AG10803 (cell line): ENCODE results near the gene DISP2.

Experiments used
- DNase-seq: peaks from one replicate; pipeline ENCODE4 v3.0.0; 2010; ENCODE audit warnings: low read depth
- H3K4me3 ChIP-seq: 2 replicates; pipeline ENCODE4 v1.5.1; 2011; ENCODE audit warnings: mild to moderate bottlenecking, low read length, control low read depth
- TF ChIP-seq, protein P1 (sequence below): conservative IDR thresholded peaks from 2 replicates; pipeline ENCODE4 v1.5.1; 2011; ENCODE audit warnings: mild to moderate bottlenecking, low read length, control low read depth, inconsistent platforms

DISP2 gene

DNA sequence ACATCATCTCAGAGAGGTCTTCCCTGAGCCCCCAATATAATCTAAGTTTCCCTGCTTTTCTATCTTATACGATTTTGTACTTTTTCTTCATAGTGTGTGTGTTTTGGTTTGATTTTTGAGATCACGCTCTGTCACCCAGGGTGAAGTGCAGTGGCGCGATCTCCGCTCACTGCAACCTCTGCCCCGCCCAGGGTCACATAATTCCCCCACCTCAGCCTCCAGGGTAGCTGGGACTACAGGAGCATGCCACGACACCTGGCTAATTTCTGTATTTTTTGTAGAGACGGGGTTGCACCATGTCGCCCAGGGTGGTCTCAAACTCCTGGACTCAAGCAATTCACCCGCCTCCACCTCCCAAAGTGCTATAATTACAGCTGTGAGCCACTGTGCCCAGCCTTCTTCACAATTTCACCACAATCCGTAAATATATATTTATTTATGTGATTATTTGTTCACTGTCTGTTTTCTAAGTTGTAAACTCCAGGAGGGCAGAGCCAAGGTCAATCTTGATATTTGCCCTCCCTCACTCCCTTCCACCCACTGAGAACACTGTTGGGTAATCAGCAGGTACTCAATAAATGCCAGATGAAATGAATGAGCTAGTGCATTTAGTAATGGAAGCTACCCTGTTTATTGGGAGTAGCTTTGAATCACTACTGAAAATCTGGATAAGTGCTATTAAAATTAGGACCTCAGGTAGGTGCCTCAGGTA is 24.0 kb downstream of the DISP2 start:
- no peak for DNase-seq
- TF ChIP-seq, protein P1, sequence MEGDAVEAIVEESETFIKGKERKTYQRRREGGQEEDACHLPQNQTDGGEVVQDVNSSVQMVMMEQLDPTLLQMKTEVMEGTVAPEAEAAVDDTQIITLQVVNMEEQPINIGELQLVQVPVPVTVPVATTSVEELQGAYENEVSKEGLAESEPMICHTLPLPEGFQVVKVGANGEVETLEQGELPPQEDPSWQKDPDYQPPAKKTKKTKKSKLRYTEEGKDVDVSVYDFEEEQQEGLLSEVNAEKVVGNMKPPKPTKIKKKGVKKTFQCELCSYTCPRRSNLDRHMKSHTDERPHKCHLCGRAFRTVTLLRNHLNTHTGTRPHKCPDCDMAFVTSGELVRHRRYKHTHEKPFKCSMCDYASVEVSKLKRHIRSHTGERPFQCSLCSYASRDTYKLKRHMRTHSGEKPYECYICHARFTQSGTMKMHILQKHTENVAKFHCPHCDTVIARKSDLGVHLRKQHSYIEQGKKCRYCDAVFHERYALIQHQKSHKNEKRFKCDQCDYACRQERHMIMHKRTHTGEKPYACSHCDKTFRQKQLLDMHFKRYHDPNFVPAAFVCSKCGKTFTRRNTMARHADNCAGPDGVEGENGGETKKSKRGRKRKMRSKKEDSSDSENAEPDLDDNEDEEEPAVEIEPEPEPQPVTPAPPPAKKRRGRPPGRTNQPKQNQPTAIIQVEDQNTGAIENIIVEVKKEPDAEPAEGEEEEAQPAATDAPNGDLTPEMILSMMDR, result no peak
- H3K4me3 ChIP-seq, result no peak overlapping the region

DNA sequence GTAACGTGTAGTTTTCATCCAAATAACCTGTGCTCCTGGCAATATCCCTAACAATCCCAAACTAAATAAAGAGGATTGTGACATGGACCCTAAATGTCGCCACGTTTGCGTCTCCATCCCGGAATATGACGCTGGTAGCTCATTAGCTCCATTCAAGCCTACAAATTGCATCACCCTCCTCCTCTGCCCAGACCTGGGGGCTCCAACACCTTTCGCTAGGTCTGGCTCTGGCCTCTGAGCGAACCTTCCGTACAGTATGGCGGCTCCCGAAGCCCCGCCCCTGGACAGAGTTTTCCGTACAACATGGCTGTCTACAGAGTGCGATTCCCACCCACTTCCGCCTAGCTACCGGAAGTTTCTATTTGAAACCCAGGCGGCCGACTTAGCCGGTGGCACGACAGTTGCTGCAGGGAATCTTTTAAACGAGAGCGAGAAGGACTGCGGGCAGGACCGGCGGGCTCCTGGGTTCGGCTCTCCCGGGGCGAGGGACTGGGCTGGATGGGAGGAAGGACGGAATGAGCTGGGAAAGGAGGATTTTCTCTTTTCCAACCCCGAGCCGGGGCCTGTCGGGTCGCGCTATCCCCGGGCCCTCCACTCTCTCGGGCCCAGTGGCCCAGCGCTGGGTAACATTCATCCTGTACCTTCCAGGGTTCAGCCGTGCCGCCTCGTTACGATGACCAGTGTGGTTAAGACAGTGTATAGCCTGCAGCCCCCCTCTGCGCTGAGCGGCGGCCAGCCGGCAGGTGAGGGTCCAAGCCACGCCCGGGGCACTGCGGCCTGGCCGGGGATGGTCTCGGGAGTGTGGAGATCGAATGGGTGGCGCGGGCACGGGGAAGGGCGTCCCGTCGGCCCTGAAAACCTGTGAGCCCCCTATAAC is 24.8 kb downstream of the DISP2 start, which contains the start of gene KNSTRN:
Gene KNSTRN (plus strand): TSS at position 142 of the 877 bp plus-strand sequence. CDS start 115 bp downstream, at position 257.
- peak within 1 kb of the TSS; percentile 87 for H3K4me3 ChIP-seq
- TF ChIP-seq, protein P1, result no peak
- DNase-seq, result peak; percentile 93

DNA sequence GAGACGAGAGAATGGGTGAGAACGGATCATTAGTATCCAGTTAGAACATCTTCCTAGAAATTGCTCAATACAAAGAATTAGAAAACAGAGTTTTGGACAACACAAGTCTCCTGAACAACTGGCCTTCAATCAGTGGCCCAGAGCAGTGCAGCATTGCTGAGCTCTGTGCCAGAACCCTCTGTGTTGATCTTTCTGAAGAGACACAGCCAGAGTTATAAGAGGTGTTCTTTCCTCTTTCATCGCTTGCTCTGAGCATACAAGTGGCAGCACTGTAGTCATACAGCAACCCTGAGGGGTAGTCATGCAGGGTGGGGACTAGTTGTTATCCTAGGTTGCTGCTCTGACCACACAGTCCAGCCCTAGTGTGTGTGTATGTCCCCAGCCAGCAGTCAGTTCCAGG is 28.5 kb downstream of the DISP2 start:
- DNase-seq, result no peak
- H3K4me3 ChIP-seq, result no peak overlapping the region
- TF ChIP-seq, protein P1, result no peak

DNA sequence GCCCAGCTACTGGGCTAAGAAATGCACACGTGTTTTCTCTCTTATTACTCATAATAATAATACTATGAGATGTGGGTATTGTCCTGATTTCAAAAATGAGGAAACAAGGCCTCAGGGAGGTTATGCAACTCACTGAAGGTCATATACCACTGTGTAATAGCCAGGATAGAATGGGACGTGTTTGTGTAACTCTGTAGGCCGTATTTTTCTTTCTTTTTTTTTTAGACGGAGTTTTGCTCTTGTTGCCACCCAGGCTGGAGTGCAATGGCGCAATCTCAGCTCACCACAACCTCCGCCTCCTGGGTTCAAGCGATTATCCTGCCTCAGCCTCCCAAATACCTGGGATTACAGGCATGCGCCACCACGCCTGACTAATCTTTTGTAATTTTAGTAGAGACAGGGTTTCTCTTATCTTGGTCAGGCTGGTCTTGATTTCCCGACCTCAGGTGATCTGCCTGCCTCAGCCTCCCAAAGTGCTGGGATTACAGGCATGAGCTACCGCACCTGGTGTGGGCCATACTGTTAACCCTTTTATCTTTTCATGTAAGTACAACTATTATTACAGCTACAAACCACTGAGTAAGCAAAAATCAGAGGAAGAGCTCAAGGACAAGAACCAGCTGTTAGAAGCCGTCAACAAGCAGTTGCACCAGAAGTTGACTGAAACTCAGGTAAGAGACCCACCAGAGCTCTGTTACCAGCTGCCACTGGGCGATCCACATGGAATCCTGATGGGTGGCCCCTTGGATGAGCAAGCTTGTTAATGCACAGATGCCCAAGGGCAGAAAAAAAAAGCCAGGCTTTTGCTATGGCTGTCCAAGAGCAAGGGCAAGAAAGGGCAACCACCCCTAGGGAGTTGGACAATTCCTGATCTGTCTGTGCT is 31.2 kb downstream of the DISP2 start:
- TF ChIP-seq, protein P1, result no peak
- DNase-seq, result no peak
- no peak overlapping the region for H3K4me3 ChIP-seq

DNA sequence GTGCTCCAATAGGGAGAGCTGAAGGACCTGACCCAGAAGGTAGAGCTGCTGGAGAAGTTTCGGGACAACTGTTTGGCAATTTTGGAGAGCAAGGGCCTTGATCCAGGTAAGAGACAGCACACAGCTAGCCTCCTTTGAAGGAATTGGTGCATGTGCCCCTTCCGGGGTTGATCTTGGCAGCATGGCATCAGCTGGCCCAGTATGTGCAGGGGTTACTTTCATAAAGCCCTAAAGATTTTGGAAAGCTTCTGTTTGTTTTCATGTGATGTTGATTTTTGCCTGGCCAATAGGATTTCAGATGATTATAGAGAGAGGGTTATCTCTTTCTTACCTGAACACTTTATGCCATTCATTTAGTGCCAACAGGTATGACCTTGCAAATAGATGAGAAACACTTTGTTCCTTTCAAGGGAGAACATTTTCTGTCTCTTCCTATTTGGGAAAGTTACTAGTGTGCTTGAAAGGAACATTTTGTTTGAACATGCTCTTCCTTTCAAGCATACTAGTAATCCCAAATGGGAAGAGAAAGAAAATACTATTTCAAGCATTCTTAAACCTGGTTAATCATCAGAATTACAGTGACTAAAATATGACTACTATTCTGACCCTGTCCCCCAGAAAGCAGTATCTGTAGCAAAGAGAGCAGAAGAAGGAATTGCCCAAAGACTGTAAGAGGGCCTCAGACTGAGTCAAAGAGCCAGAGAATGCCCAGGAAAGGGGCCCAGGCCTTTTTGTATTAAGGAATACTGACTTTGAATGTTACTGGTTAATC is 32.0 kb downstream of the DISP2 start:
- no peak overlapping the region for H3K4me3 ChIP-seq
- no peak for DNase-seq
- TF ChIP-seq, protein P1, result no peak
